IPS-20b (cell line): ENCODE data around the gene GAST.

ENCODE experiments used
- H3K27ac ChIP-seq: one replicate; pipeline ENCODE4 v1.5.1; 2013; ENCODE audit warnings: low read length
- H3K27me3 ChIP-seq: 2 replicates; pipeline ENCODE4 v1.6.1; 2013; ENCODE audit warnings: mild to moderate bottlenecking, low read length, inconsistent platforms; ENCODE audit not compliant: insufficient read depth
- H3K36me3 ChIP-seq: 2 replicates; pipeline ENCODE4 v1.6.1; 2013; ENCODE audit warnings: low read depth, mild to moderate bottlenecking, inconsistent platforms, low read length, moderate library complexity; ENCODE audit not compliant: insufficient read depth
- H3K4me1 ChIP-seq: 2 replicates; pipeline ENCODE4 v1.6.1; 2013; ENCODE audit warnings: mild to moderate bottlenecking, control low read depth, inconsistent platforms, low read length, moderate library complexity; ENCODE audit not compliant: insufficient read depth
- H3K4me3 ChIP-seq: 2 replicates; pipeline ENCODE4 v1.5.1; 2013; ENCODE audit warnings: mild to moderate bottlenecking, low read length, inconsistent platforms
- H3K9ac ChIP-seq: 2 replicates; pipeline ENCODE4 v1.6.1; 2013; ENCODE audit warnings: low read depth, mild to moderate bottlenecking, inconsistent platforms, low read length, moderate library complexity
- H3K9me3 ChIP-seq: 2 replicates; pipeline ENCODE4 v1.6.1; 2013; ENCODE audit warnings: mild to moderate bottlenecking, low read depth, low read length, inconsistent platforms; ENCODE audit not compliant: insufficient read depth

GAST gene

DNA sequence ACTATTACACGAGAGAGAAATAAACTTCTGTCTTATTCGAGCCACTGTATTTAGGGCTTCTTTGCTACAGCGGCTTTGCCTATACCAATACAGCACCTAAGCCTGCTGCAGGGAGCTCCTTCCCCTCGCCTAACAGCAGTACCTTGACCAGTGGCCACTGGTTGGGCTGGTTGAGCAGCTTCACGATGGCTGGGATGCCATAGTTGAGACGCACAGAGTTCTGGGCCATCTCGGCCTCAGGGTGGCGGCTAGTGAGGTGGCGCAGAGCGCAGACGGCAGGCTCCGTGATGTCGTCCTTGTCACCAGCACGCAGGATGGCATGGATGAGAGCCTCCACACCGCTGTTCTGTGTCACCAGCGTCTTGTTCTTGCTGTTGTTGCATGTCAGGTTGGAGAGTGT, 50.7 kb downstream of the GAST start:
- H3K4me3 ChIP-seq: no peak overlapping the region
- no peaks in the 10 kb centered on the region for H3K4me1 ChIP-seq
- H3K36me3 ChIP-seq: peaks cover 89% of the 10 kb centered on the region
- no peaks in the 10 kb centered on the region for H3K27me3 ChIP-seq
- no peak overlapping the region for H3K9ac ChIP-seq
- H3K9me3 ChIP-seq: no peaks in the 10 kb centered on the region
- no peak overlapping the region for H3K27ac ChIP-seq

DNA sequence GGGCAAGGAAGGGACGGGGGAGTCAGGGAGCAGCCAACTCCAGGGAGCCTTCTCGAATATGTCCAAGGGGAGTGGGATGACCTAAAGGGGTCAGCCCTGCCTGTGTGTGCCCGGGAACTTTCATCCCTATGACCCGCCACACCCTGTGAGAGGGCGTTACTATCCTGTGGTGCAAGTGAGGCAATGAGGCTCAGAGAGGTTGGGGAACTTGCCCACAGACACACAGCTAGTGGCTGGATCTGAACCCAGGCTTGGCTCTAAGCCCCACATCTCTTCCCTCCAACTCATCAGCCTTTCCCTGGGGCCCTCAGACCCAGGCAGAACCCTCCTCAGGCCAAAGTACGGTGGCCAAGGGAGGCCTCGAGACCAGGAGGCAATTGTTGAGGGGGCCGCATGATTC, 51.2 kb downstream of the GAST start:
- H3K36me3 ChIP-seq: peaks cover 87% of the 10 kb centered on the region

More for the DNA sequence above, 51.2 kb downstream of the GAST start:
- no peaks in the 10 kb centered on the region for H3K27me3 ChIP-seq
- no peak overlapping the region for H3K9ac ChIP-seq
- no peaks in the 10 kb centered on the region for H3K9me3 ChIP-seq
- H3K27ac ChIP-seq: no peak overlapping the region
- no peaks in the 10 kb centered on the region for H3K4me1 ChIP-seq
- H3K4me3 ChIP-seq: no peak overlapping the region
